IMR-90 (cell line): ENCODE data around the gene EXTL2. TPM values are rescaled to one million over a fixed set of nuclear protein-coding genes. Genes with fewer than 3 reads are reported as not detected.

Experiments used
- ATAC-seq: fragments of 200-7000 bp; cut with Tn5 transposase; 2 replicates; pipeline ENCODE4 v1.9.1; 2020; ENCODE audit warnings: low read depth, mild to moderate bottlenecking, moderate library complexity
- BruUV-seq: library from RNA; stranded (reverse); fragments of 400-500 nt; replicated peaks from 2 replicates; lab custom pipeline; 2021; lab: Mats Ljungman, UMichigan
- CTCF ChIA-PET: fragments of 300-600 bp; formaldehyde crosslinking; extraction: SDS; loops from one replicate; lab custom pipeline; 2021; ENCODE audit warnings: antibody characterized with exemption; lab: Yijun Ruan, JAX
- POLR2A ChIA-PET: fragments of 300-600 bp; sonication (Branson Sonifier 250); formaldehyde crosslinking; loops from one replicate; lab custom pipeline; 2022; ENCODE audit warnings: antibody characterized with exemption; ENCODE audit not compliant: unreplicated experiment; lab: Charles Lee
- DNase-seq: peaks from one replicate; pipeline ENCODE4 v3.0.0; 2013
- H2AFZ ChIP-seq: replicated peaks from 2 replicates; pipeline ENCODE3; 2013; ENCODE audit warnings: low read length, mild to moderate bottlenecking; ENCODE audit not compliant: poor library complexity
- H2AK5ac ChIP-seq: 2 replicates; pipeline ENCODE4 v1.6.1; 2013; ENCODE audit warnings: low read depth, low read length, inconsistent platforms
- H2AK9ac ChIP-seq: replicated peaks from 2 replicates; pipeline ENCODE3; 2013; ENCODE audit warnings: mild to moderate bottlenecking, low read depth, low read length, moderate library complexity; ENCODE audit not compliant: poor library complexity
- H2BK120ac ChIP-seq: 2 replicates; pipeline ENCODE4 v1.6.1; 2013; ENCODE audit warnings: low read depth, low read length, inconsistent platforms
- H2BK15ac ChIP-seq: 3 replicates; pipeline ENCODE4 v1.6.1; 2013; ENCODE audit warnings: low read depth, low read length, inconsistent platforms
- H2BK20ac ChIP-seq: 2 replicates; pipeline ENCODE4 v1.6.1; 2013; ENCODE audit warnings: low read depth, mild to moderate bottlenecking, inconsistent platforms, low read length, moderate library complexity
- H2BK5ac ChIP-seq: 2 replicates; pipeline ENCODE4 v1.6.1; 2013; ENCODE audit warnings: mild to moderate bottlenecking, low read depth, low read length, inconsistent platforms; ENCODE audit not compliant: poor library complexity, severe bottlenecking
- H3K14ac ChIP-seq: replicated peaks from 2 replicates; pipeline ENCODE4 v1.6.1; 2013; ENCODE audit warnings: low read depth, low read length, inconsistent platforms
- H3K18ac ChIP-seq: 2 replicates; pipeline ENCODE4 v1.6.1; 2013; ENCODE audit warnings: low read depth, low read length, control low read depth
- H3K23ac ChIP-seq: 2 replicates; pipeline ENCODE4 v1.6.1; 2013; ENCODE audit warnings: low read depth, low read length, inconsistent platforms
- H3K27ac ChIP-seq: 2 replicates; pipeline ENCODE4 v1.5.1; 2013; ENCODE audit warnings: mild to moderate bottlenecking, control low read depth, low read length; ENCODE audit not compliant: insufficient read depth
- H3K27me3 ChIP-seq: 2 replicates; pipeline ENCODE4 v1.6.1; 2013; ENCODE audit warnings: low read length; ENCODE audit not compliant: control insufficient read depth, insufficient read depth
- H3K36me3 ChIP-seq: 2 replicates; pipeline ENCODE4 v1.6.1; 2013; ENCODE audit warnings: low read length, mixed read lengths; ENCODE audit not compliant: control insufficient read depth, insufficient read depth
- H3K4ac ChIP-seq: 2 replicates; pipeline ENCODE4 v1.6.1; 2013; ENCODE audit warnings: low read depth, low read length, inconsistent platforms
- H3K4me1 ChIP-seq: 2 replicates; pipeline ENCODE4 v1.6.1; 2013; ENCODE audit warnings: low read length, mixed read lengths; ENCODE audit not compliant: control insufficient read depth, insufficient read depth
- H3K4me2 ChIP-seq: 2 replicates; pipeline ENCODE4 v1.6.1; 2013; ENCODE audit warnings: low read depth, mild to moderate bottlenecking, control low read depth, low read length, moderate library complexity
- H3K4me3 ChIP-seq: 2 replicates; pipeline ENCODE4 v1.5.1; 2013; ENCODE audit warnings: low read depth, mild to moderate bottlenecking, control low read depth, low read length, moderate library complexity; ENCODE audit not compliant: insufficient read depth
- H3K56ac ChIP-seq: 2 replicates; pipeline ENCODE4 v1.6.1; 2013; ENCODE audit warnings: low read length, inconsistent platforms; ENCODE audit not compliant: insufficient read depth; ENCODE audit errors: extremely low read depth
- H3K79me1 ChIP-seq, 2 experiments: 2 replicates each; pipeline ENCODE4 v1.6.1; 2013; ENCODE audit warnings: low read length in 2 of 2, inconsistent platforms in 1 of 2, low read depth in 1 of 2
- H3K9ac ChIP-seq: 2 replicates; pipeline ENCODE4 v1.6.1; 2013; ENCODE audit warnings: low read depth, low read length, control low read depth
- H3K9me1 ChIP-seq: 2 replicates; pipeline ENCODE4 v1.6.1; 2013; ENCODE audit warnings: low read length, inconsistent platforms; ENCODE audit not compliant: insufficient read depth
- H3K9me3 ChIP-seq: 2 replicates; pipeline ENCODE4 v1.6.1; 2013; ENCODE audit warnings: low read length; ENCODE audit not compliant: control insufficient read depth, insufficient read depth
- H4K20me1 ChIP-seq: 2 replicates; pipeline ENCODE4 v1.6.1; 2013; ENCODE audit warnings: low read length, inconsistent platforms; ENCODE audit not compliant: insufficient read depth
- H4K5ac ChIP-seq: 2 replicates; pipeline ENCODE4 v1.6.1; 2013; ENCODE audit warnings: mild to moderate bottlenecking, low read depth, low read length, control low read depth
- H4K8ac ChIP-seq, 2 experiments: 2 replicates each; pipeline ENCODE4 v1.6.1; 2013; ENCODE audit warnings: low read depth in 2 of 2, low read length in 2 of 2, control low read depth in 1 of 2, inconsistent platforms in 1 of 2
- H4K91ac ChIP-seq: 2 replicates; pipeline ENCODE4 v1.6.1; 2013; ENCODE audit warnings: low read depth, low read length, inconsistent platforms; ENCODE audit not compliant: insufficient read depth
- WGBS, 2 experiments: methylation state at CpG; one replicate each; pipeline versions ENCODE4 v1.1.5 to v1.1.7; 2013; ENCODE audit warnings: missing lambda C conversion rate in 2 of 2; ENCODE audit not compliant: insufficient read length in 1 of 2; ENCODE audit errors: extremely low coverage in 2 of 2; 5-methylcytosine and 5-hydroxymethylcytosine counted together
- dilution Hi-C: fragments of 300-500 bp; cut with HindIII; formaldehyde crosslinking; loops from one replicate; pipeline ENCODE4 v1.14.3; 2018; ENCODE audit warnings: low sequenced_read_pairs; ENCODE audit not compliant: unreplicated experiment
- in situ Hi-C: fragments of 300-500 bp; cut with MboI; formaldehyde crosslinking; loops from 3 replicates; pipeline ENCODE4 v1.14.3; 2019; ENCODE audit warnings: low sequenced_read_pairs, inconsistent platforms, mixed read lengths
- intact Hi-C: fragments of 100-400 bp; cut with micrococcal nuclease; formaldehyde crosslinking; loops from 2 replicates; pipeline ENCODE4 v1.10.0; 2022
- polyA plus RNA-seq, 3 experiments: library from polyadenylated mRNA; depleted of rRNA; stranded (reverse); fragments of >200 nt; gene quantifications; 2 replicates each; pipeline ENCODE4 v1.2.3, GENCODE V29; 2012; ENCODE audit warnings: low replicate concordance in 1 of 3
- total RNA-seq: library from RNA; depleted of rRNA; stranded (reverse); fragments of >200 nt; gene quantifications from 2 replicates; pipeline ENCODE4 v1.2.3, GENCODE V29; 2012
- TF ChIP-seq, protein P1 (sequence below): fragments of 150-350 bp; IDR thresholded peaks from 2 replicates; pipeline ENCODE4 v1.6.1; 2016; ENCODE audit warnings: low read depth, mild to moderate bottlenecking, low read length, moderate library complexity, borderline replicate concordance

The EXTL2 gene
- total and polyA plus RNA-seq, 2 of the 4 experiments (the other 2 are of a cell fraction): 24.9 to 27.6 TPM

DNA sequence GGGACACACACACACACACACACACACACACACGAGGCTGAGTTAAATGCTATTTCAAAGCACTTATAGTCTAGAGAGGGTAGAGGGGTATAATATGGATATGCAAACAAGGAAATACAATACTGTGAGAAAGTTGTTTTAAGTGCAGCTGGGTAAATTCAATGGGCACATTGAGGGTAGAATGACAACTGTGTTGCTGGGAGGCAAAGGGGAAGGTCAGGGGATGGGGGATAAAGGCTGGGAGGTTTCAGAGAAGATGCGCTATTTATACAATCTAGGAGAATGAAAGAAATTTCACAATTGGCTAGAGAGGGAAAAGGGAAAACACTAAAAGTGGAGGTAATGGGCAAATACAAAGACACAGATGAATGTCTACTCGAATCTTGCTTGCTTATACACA lies 19.4 kb downstream of the EXTL2 start:
- Histone ChIP-seq H4K8ac (no peak overlapping the region), H2AFZ (no peak overlapping the region), H2AK5ac (no peak overlapping the region), H3K27ac (no peak overlapping the region), H2BK120ac (no peak overlapping the region), H3K18ac (no peak overlapping the region), H4K20me1 (no peaks in the 10 kb centered on the region), H3K4me1 (no peaks in the 10 kb centered on the region), H3K9me3 (peaks cover 2% of the 10 kb centered on the region), H4K91ac (no peak overlapping the region), H3K14ac (no peak overlapping the region), H3K36me3 (peaks cover 7% of the 10 kb centered on the region), H3K4me2 (no peak overlapping the region), H2BK15ac (no peak overlapping the region; the same call in 2 of the 3 replicates), H3K56ac (no peak overlapping the region), H3K9ac (no peak overlapping the region), H2BK20ac (no peak overlapping the region), H3K79me1 (no peaks in the 10 kb centered on the region), H2BK5ac (no peak overlapping the region), H3K23ac (no peak overlapping the region), H3K4ac (no peak overlapping the region), H3K9me1 (no peaks in the 10 kb centered on the region), H2AK9ac (no peak overlapping the region), H4K5ac (no peak overlapping the region), H3K4me3 (no peak overlapping the region), H3K27me3 (no peaks in the 10 kb centered on the region)
- TF ChIP-seq, protein P1, sequence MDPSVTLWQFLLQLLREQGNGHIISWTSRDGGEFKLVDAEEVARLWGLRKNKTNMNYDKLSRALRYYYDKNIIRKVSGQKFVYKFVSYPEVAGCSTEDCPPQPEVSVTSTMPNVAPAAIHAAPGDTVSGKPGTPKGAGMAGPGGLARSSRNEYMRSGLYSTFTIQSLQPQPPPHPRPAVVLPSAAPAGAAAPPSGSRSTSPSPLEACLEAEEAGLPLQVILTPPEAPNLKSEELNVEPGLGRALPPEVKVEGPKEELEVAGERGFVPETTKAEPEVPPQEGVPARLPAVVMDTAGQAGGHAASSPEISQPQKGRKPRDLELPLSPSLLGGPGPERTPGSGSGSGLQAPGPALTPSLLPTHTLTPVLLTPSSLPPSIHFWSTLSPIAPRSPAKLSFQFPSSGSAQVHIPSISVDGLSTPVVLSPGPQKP: no peak
- POLR2A ChIA-PET: no interaction called here
- no CpG with 5 or more reads among the region's 3 CpGs for WGBS, 2 experiments
- BruUV-seq: no TSS peak
- dilution Hi-C loops (loop anchor here (25.0 kb wide), 1 partner anchor 413 kb away; no protein-coding TSS in a partner anchor), in situ Hi-C loops (loop anchor here (25.0 kb wide), 1 partner anchor 613 kb away; the partner anchor contains the start of gene RTCA), intact Hi-C loops (no loop called here)
- ATAC-seq: no peak
- no peak for DNase-seq
- CTCF ChIA-PET: interaction anchor here (0.7 kb wide), 1 partner anchor 229 kb away, joined by 3 read pairs; no protein-coding TSS in a partner anchor
